Caco-2 (cell line): ENCODE results near the gene TFAP2A. TPM values are rescaled to one million over a fixed set of nuclear protein-coding genes. Genes with fewer than 3 reads are reported as not detected.

Experiments
- BruUV-seq: library from RNA; stranded (reverse); fragments of 400-500 nt; replicated peaks from 2 replicates; lab custom pipeline; 2021; lab: Mats Ljungman, UMichigan
- CTCF ChIA-PET: fragments of 300-600 bp; sonication (Branson Sonifier 250); formaldehyde crosslinking; loops from one replicate; lab custom pipeline; 2022; ENCODE audit warnings: antibody characterized with exemption; lab: Charles Lee
- POLR2A ChIA-PET: fragments of 300-600 bp; sonication (Branson Sonifier 250); formaldehyde crosslinking; loops from one replicate; lab custom pipeline; 2022; ENCODE audit warnings: antibody characterized with exemption; lab: Charles Lee
- DNase-seq, 2 experiments: peaks; one replicate each; pipeline versions ENCODE4 v3.0.0 to v3.0.0-alpha.2; 2020 to 2022
- H3K27me3 ChIP-seq: replicated peaks from 2 replicates; pipeline ENCODE4 v1.6.0; 2011; ENCODE audit warnings: low read length; ENCODE audit not compliant: control insufficient read depth, insufficient read depth
- H3K36me3 ChIP-seq: 2 replicates; pipeline ENCODE4 v1.5.1; 2011; ENCODE audit warnings: low read length; ENCODE audit not compliant: control insufficient read depth, insufficient read depth
- H3K4me1 ChIP-seq: fragments of 250-450 bp; sonication (Bioruptor Pico); 2 replicates; pipeline ENCODE4 v1.5.1; 2020; ENCODE audit warnings: mild to moderate bottlenecking
- H3K4me3 ChIP-seq: 2 replicates; pipeline ENCODE4 v1.5.1; 2011; ENCODE audit warnings: low read depth, mild to moderate bottlenecking, control low read depth, low read length
- H3K9me3 ChIP-seq: fragments of 250-450 bp; sonication (Bioruptor Pico); 2 replicates; pipeline ENCODE4 v1.5.1; 2020; ENCODE audit warnings: mild to moderate bottlenecking, moderate library complexity
- H3K27ac Mint-ChIP-seq: one replicate; pipeline ENCODE4 v1.8.0; 2022; ENCODE audit warnings: mixed read lengths; ENCODE audit not compliant: unreplicated experiment
- H3K27me3 Mint-ChIP-seq: one replicate; pipeline ENCODE4 v1.8.0; 2022; ENCODE audit warnings: mixed read lengths; ENCODE audit not compliant: insufficient read depth, unreplicated experiment
- H3K36me3 Mint-ChIP-seq: one replicate; pipeline ENCODE4 v1.8.0; 2022; ENCODE audit warnings: mild to moderate bottlenecking, mixed read lengths; ENCODE audit not compliant: insufficient read depth, unreplicated experiment
- H3K4me1 Mint-ChIP-seq: one replicate; pipeline ENCODE4 v1.8.0; 2022; ENCODE audit warnings: low read depth, mixed read lengths; ENCODE audit not compliant: unreplicated experiment
- H3K4me3 Mint-ChIP-seq: one replicate; pipeline ENCODE4 v1.8.0; 2022; ENCODE audit warnings: mild to moderate bottlenecking, moderate library complexity, mixed read lengths; ENCODE audit not compliant: unreplicated experiment
- H3K9me3 Mint-ChIP-seq: one replicate; pipeline ENCODE4 v1.8.0; 2022; ENCODE audit warnings: mixed read lengths; ENCODE audit not compliant: unreplicated experiment
- CTCF ChIP-seq, 2 experiments: fragments of 200-600 bp in 1 of 2; IDR thresholded peaks; 1 replicate in 1 of 2; 2 replicates in 1 of 2; pipeline versions ENCODE4 v1.5.1 to v1.8.0; 2011 to 2022; ENCODE audit warnings: antibody characterized with exemption in 1 of 2, control low read depth in 1 of 2, inconsistent platforms in 1 of 2, low read depth in 1 of 2, low read length in 1 of 2, mild to moderate bottlenecking in 1 of 2, moderate library complexity in 1 of 2; ENCODE audit not compliant: insufficient read depth in 1 of 2, severe bottlenecking in 1 of 2, unreplicated experiment in 1 of 2
- intact Hi-C: fragments of 100-400 bp; cut with micrococcal nuclease; formaldehyde crosslinking; loops from one replicate; pipeline ENCODE4 v1.10.0; 2022; ENCODE audit not compliant: unreplicated experiment
- total RNA-seq: library from RNA; stranded (reverse); gene quantifications from 2 replicates; pipeline ENCODE4 v1.2.3, GENCODE V29; 2022

The TFAP2A gene
- total RNA-seq, 1 experiment from 2014 or later, result 6.3 TPM

GRCh38 chr6:10419749-10420545, 5.1 kb upstream of the TFAP2A start:
- H3K36me3 ChIP-seq, result no peaks in the 10 kb centered on the region
- peak overlapping the region; percentile 48 for H3K4me3 Mint-ChIP-seq
- H3K27me3 Mint-ChIP-seq, result no peaks in the 10 kb centered on the region
- H3K4me1 ChIP-seq, result no peaks in the 10 kb centered on the region
- no peaks in the 10 kb centered on the region for H3K27me3 ChIP-seq
- TF ChIP-seq CTCF (IDR thresholded peaks at IDR 0.05; ENCODE audit: insufficient read depth in 1 of 2, low read depth in 1 of 2, low read length in 1 of 2, severe bottlenecking in 1 of 2, unreplicated experiment in 1 of 2), result no peak
- no peak overlapping the region for H3K27ac Mint-ChIP-seq
- H3K4me1 Mint-ChIP-seq, result no peaks in the 10 kb centered on the region
- POLR2A ChIA-PET, result no interaction called here
- intact Hi-C loops, result no loop called here
- CTCF ChIA-PET, result no interaction called here
- H3K9me3 ChIP-seq, result no peaks in the 10 kb centered on the region
- H3K9me3 Mint-ChIP-seq, result no peaks in the 10 kb centered on the region
- no peak overlapping the region for H3K4me3 ChIP-seq
- BruUV-seq, result no TSS peak
- no peak for DNase-seq
- H3K36me3 Mint-ChIP-seq, result no peaks in the 10 kb centered on the region

DNA sequence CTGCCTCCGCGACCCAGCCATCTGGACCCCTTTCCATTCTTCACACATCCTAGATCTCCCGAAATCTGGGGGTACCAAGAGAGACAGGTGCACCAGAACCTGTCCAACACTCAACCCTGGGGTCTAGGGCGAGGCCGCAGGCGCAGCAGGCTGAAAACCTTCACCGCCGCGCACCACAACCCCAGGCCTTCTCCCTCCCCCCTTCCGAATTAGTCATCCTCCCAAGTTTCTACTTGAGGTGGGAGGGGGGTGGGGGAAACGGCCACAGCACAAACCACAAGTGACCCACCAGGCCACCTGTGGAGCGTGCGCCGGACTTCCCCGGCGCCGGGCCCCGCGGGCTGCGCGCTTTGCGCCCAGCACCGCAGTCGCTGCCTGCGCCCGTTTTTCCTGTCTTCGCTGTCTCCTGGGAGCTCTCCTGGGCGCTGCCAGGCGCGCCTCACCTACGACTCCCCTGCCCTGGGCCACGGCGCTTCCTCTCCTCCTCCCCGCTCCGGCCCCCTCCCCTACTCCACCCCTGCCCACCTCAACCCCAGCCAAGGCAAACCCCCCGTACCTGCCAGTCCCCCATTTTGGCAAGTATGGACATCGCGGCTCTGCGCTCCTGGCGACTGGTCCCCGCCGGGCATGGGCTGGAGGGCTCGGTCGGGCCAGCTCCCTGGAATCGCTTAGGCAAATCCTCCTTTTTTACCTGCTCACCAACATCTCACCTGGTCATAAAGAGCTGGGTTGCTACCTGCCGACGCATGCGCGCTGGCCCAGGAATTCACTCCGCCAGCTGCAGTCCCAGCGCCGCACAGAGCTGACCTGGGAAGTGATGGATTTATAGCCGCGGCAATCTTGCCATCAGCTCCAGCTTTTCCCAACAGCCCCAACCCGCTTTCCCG, 4.2 kb upstream of the TFAP2A start:
- Mint-ChIP-seq H3K36me3 (peaks cover 4% of the 10 kb centered on the region), H3K27me3 (no peaks in the 10 kb centered on the region), H3K4me3 (peak overlapping the region; percentile 48), H3K4me1 (no peaks in the 10 kb centered on the region), H3K27ac (no peak overlapping the region), H3K9me3 (no peaks in the 10 kb centered on the region)
- DNase-seq, result peak; percentile 17 to 54
- Histone ChIP-seq H3K9me3 (no peaks in the 10 kb centered on the region), H3K36me3 (no peaks in the 10 kb centered on the region), H3K4me1 (no peaks in the 10 kb centered on the region), H3K4me3 (no peak overlapping the region), H3K27me3 (no peaks in the 10 kb centered on the region)
- ChIA-PET POLR2A (no interaction called here), CTCF (no interaction called here)
- intact Hi-C loops, result no loop called here
- BruUV-seq, result no TSS peak
- no peak for TF ChIP-seq CTCF (IDR thresholded peaks at IDR 0.05; ENCODE audit: insufficient read depth in 1 of 2, low read depth in 1 of 2, low read length in 1 of 2, severe bottlenecking in 1 of 2, unreplicated experiment in 1 of 2)

GRCh38 chr6:10418361-10418861, 3.5 kb upstream of the TFAP2A start:
- TF ChIP-seq CTCF (IDR thresholded peaks at IDR 0.05; ENCODE audit: insufficient read depth in 1 of 2, low read depth in 1 of 2, low read length in 1 of 2, severe bottlenecking in 1 of 2, unreplicated experiment in 1 of 2), result no peak
- no peak overlapping the region for H3K4me3 ChIP-seq
- H3K4me1 ChIP-seq, result no peaks in the 10 kb centered on the region
- ChIA-PET POLR2A (no interaction called here), CTCF (no interaction called here)
- peak overlapping the region; percentile 48 for H3K4me3 Mint-ChIP-seq
- peaks cover under 1% of the 10 kb centered on the region for H3K4me1 Mint-ChIP-seq
- no peaks in the 10 kb centered on the region for H3K9me3 Mint-ChIP-seq
- peaks cover 11% of the 10 kb centered on the region for H3K36me3 Mint-ChIP-seq
- no TSS peak for BruUV-seq
- no peaks in the 10 kb centered on the region for H3K36me3 ChIP-seq
- H3K27ac Mint-ChIP-seq, result no peak overlapping the region
- intact Hi-C loops, result no loop called here
- no peak for DNase-seq
- H3K27me3 Mint-ChIP-seq, result no peaks in the 10 kb centered on the region
- H3K9me3 ChIP-seq, result no peaks in the 10 kb centered on the region
- H3K27me3 ChIP-seq, result no peaks in the 10 kb centered on the region
